ENCODE measurements around the gene SLFN14. TPM values are rescaled to one million over a fixed set of nuclear protein-coding genes. Genes with fewer than 3 reads are reported as not detected.

Gene SLFN14
- total RNA-seq (2021) (not detected in 2 replicates), Bru-seq, nascent RNA (not detected), BruChase-seq, experiment 1, labeled RNA remaining after a 2-hour chase (not detected), BruChase-seq, experiment 2, labeled RNA remaining after a 6-hour chase (not detected)
- long read RNA-seq, result 0 reads

DNA sequence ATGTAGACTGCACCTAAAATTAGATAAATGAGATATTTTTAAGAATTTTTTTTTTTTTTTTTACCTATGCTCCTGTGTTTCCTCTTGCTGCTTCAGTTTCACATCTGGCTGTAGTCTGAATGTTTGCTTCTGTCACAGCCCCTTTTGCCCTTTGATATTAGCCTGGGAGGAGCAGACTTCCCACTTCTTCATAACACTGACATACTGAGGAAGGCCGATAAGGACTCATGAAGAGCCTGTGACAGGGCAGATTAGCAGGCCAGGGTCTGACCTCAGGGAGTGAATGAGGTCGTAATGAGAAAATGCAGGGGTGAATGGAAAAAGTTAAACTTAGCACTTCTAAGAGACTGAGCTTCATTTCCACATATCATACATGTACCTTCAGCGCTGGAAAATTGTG is at the start of gene SLFN14:
TSS of gene SLFN14 (minus strand) at position 117 of the 400 bp plus-strand sequence. CDS start 2,757 bp downstream, outside the sequence.
- TF ChIP-seq EZH2 (IDR thresholded peaks at IDR 0.05; ENCODE audit: low read depth), result no peak
- TF ChIP-seq, protein P1, sequence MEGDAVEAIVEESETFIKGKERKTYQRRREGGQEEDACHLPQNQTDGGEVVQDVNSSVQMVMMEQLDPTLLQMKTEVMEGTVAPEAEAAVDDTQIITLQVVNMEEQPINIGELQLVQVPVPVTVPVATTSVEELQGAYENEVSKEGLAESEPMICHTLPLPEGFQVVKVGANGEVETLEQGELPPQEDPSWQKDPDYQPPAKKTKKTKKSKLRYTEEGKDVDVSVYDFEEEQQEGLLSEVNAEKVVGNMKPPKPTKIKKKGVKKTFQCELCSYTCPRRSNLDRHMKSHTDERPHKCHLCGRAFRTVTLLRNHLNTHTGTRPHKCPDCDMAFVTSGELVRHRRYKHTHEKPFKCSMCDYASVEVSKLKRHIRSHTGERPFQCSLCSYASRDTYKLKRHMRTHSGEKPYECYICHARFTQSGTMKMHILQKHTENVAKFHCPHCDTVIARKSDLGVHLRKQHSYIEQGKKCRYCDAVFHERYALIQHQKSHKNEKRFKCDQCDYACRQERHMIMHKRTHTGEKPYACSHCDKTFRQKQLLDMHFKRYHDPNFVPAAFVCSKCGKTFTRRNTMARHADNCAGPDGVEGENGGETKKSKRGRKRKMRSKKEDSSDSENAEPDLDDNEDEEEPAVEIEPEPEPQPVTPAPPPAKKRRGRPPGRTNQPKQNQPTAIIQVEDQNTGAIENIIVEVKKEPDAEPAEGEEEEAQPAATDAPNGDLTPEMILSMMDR (conservative IDR thresholded peaks at IDR 0.05), result no peak
- no peak within 1 kb of the TSS for H2AFZ ChIP-seq
- H3K27me3 ChIP-seq (ENCODE audit: insufficient read depth, low read depth), result peaks cover 37% of the 10 kb centered on the region
- H3K79me2 ChIP-seq (ENCODE audit: low read depth), result no peaks in the 10 kb centered on the region
- POLR2A ChIA-PET (ENCODE audit: unreplicated experiment), result no interaction called here
- intact Hi-C loops (cut with micrococcal nuclease; ENCODE audit: unreplicated experiment), result no loop called here
- no peaks in the 10 kb centered on the region for H3K9me3 ChIP-seq (ENCODE audit: insufficient read depth, low read depth)
- H3F3A ChIP-seq (ENCODE audit: insufficient read depth, low read depth), result no peaks in the 10 kb centered on the region
- H4K20me1 ChIP-seq (ENCODE audit: insufficient read depth), result no peaks in the 10 kb centered on the region
- H3K9me2 ChIP-seq (ENCODE audit: insufficient read depth), result no peaks in the 10 kb centered on the region
- CTCF ChIA-PET, result no interaction called here
- no TSS peak for BruUV-seq (replicated peaks)
- no peak within 1 kb of the TSS for H3K4me2 ChIP-seq
- DNase-seq, result no peak
- H3K27ac ChIP-seq, result no peak within 1 kb of the TSS
- H3K4me1 ChIP-seq (replicated peaks; ENCODE audit: insufficient read depth), result no peaks in the 10 kb centered on the region
- H3K36me3 ChIP-seq (ENCODE audit: low read depth), result no peaks in the 10 kb centered on the region
- no peak within 1 kb of the TSS for H3K4me3 ChIP-seq

DNA sequence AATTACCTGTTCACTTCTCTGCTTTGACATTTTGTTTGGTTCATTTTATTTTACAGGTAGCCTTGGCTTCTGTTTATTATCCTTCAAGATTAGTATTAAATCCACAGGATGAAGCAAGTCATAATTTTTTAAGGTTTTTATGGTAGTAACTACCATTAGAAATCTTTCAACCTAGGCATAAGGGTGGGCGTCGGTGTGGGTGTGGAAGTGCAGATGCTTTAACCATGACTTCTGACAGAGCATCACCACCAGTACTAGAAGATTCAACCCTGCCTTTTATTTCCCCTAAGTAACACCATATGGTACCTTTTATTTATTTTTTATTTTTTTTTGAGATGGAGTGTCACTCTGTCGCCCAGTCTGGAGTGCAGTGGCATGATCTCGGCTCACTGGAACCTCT is 49.2 kb upstream of the SLFN14 start:
- ChIA-PET CTCF (interaction anchor here (0.7 kb wide), 1 partner anchor 9 kb away, joined by 11 read pairs; no protein-coding TSS in a partner anchor), POLR2A (ENCODE audit: unreplicated experiment) (no interaction called here)
- peaks cover 13% of the 10 kb centered on the region; the same call in 1 of the 2 replicates for H3K36me3 ChIP-seq (ENCODE audit: low read depth)
- no peak for DNase-seq
- intact Hi-C loops (cut with micrococcal nuclease; ENCODE audit: unreplicated experiment), result loop anchor here (10.0 kb wide), 1 partner anchor 195 kb away; the partner anchor contains the start of gene TAF15
- no peaks in the 10 kb centered on the region for H3F3A ChIP-seq (ENCODE audit: insufficient read depth, low read depth)
- H3K4me2 ChIP-seq, result no peak overlapping the region
- no peaks in the 10 kb centered on the region for H3K4me1 ChIP-seq (replicated peaks; ENCODE audit: insufficient read depth)
- no peaks in the 10 kb centered on the region for H3K9me2 ChIP-seq (ENCODE audit: insufficient read depth)
- no peak overlapping the region for H3K4me3 ChIP-seq
- no peak overlapping the region for H2AFZ ChIP-seq
- peaks cover 7% of the 10 kb centered on the region; the same call in 1 of the 2 replicates for H4K20me1 ChIP-seq (ENCODE audit: insufficient read depth)
- TF ChIP-seq, protein P1 (conservative IDR thresholded peaks at IDR 0.05), result no peak
- TF ChIP-seq EZH2 (IDR thresholded peaks at IDR 0.05; ENCODE audit: low read depth), result no peak
- no peak overlapping the region for H3K27ac ChIP-seq
- no peaks in the 10 kb centered on the region for H3K9me3 ChIP-seq (ENCODE audit: insufficient read depth, low read depth)
- no peaks in the 10 kb centered on the region for H3K27me3 ChIP-seq (ENCODE audit: insufficient read depth, low read depth)
- H3K79me2 ChIP-seq (ENCODE audit: low read depth), result no peaks in the 10 kb centered on the region
- BruUV-seq (replicated peaks), result no TSS peak

DNA sequence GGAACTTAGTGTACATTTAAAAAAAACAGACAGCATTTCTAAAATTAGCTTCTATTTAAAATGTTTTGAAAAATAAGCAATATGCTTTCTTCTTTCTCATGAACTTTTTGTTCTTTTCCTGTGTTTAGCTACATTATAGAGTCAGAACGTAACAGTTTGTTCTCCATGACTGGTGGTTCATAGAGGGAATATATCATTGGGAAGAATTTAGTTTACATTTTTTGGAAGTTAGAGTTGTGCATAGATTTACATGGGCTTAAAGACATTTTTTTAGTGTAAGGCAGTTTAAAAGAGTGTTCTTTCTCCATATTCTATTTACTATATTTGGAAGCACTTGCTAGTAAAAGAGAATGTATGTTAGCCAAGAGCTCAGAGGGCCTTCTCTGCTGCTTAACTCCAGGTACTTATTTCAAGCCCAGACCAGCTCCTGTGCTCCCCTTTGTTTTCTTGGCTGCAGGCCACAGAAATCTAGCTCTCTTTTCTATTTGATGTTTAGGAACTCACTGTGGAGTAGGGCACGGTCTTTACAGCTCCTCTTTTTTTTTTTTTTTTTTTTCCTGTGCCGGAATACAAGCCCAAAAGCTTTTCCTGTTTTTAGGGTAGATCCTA is 46.7 kb upstream of the SLFN14 start:
- Histone ChIP-seq H4K20me1 (ENCODE audit: insufficient read depth) (peaks cover 4% of the 10 kb centered on the region; the same call in 1 of the 2 replicates), H3K27ac (no peak overlapping the region), H3K4me3 (no peak overlapping the region), H3K4me2 (no peak overlapping the region), H3F3A (ENCODE audit: insufficient read depth, low read depth) (no peaks in the 10 kb centered on the region), H3K9me3 (ENCODE audit: insufficient read depth, low read depth) (no peaks in the 10 kb centered on the region), H3K79me2 (ENCODE audit: low read depth) (no peaks in the 10 kb centered on the region), H3K36me3 (ENCODE audit: low read depth) (peaks cover 10% of the 10 kb centered on the region; the same call in 1 of the 2 replicates), H3K9me2 (ENCODE audit: insufficient read depth) (no peaks in the 10 kb centered on the region), H2AFZ (no peak overlapping the region), H3K27me3 (ENCODE audit: insufficient read depth, low read depth) (no peaks in the 10 kb centered on the region), H3K4me1 (replicated peaks; ENCODE audit: insufficient read depth) (no peaks in the 10 kb centered on the region)
- ChIA-PET CTCF (no interaction called here), POLR2A (ENCODE audit: unreplicated experiment) (no interaction called here)
- DNase-seq, result no peak
- intact Hi-C loops (cut with micrococcal nuclease; ENCODE audit: unreplicated experiment), result no loop called here
- no TSS peak for BruUV-seq (replicated peaks)
- TF ChIP-seq EZH2 (IDR thresholded peaks at IDR 0.05; ENCODE audit: low read depth), result no peak
- TF ChIP-seq, protein P1 (conservative IDR thresholded peaks at IDR 0.05), result no peak
